ENCODE data around the gene CTIF. TPM values are rescaled to one million over a fixed set of nuclear protein-coding genes. Genes with fewer than 3 reads are reported as not detected.

The CTIF gene
- polyA plus RNA-seq, 1 donor from 2014 or later, result 50.2 TPM

GRCh38 chr18:48778344-48779011 lies 239.6 kb downstream of the CTIF start:
- Histone ChIP-seq H4K20me1 (ENCODE audit: insufficient read depth) (no peaks in the 10 kb centered on the region), H3K36me3 (ENCODE audit: insufficient read depth, low read length) (no peaks in the 10 kb centered on the region), H3K27ac (ENCODE audit: low read length) (no peak overlapping the region), H3K9me2 (ENCODE audit: insufficient read depth, low read length) (no peaks in the 10 kb centered on the region), H3F3A (ENCODE audit: insufficient read depth, low read length, poor library complexity, severe bottlenecking) (no peaks in the 10 kb centered on the region), H3K4me3 (ENCODE audit: low read length) (no peak overlapping the region), H3K9ac (ENCODE audit: low read length) (no peak overlapping the region), H3K79me2 (replicated peaks; ENCODE audit: insufficient read depth, low read length) (no peaks in the 10 kb centered on the region), H3K4me2 (ENCODE audit: low read length) (no peak overlapping the region), H3K9me3 (ENCODE audit: low read length) (no peaks in the 10 kb centered on the region), H3K27me3 (ENCODE audit: insufficient read depth, low read depth, low read length) (no peaks in the 10 kb centered on the region), H2AFZ (ENCODE audit: low read depth, low read length) (no peak overlapping the region)
- no peak for TF ChIP-seq EP300 (conservative IDR thresholded peaks at IDR 0.05; ENCODE audit: poor library complexity, severe bottlenecking)

DNA sequence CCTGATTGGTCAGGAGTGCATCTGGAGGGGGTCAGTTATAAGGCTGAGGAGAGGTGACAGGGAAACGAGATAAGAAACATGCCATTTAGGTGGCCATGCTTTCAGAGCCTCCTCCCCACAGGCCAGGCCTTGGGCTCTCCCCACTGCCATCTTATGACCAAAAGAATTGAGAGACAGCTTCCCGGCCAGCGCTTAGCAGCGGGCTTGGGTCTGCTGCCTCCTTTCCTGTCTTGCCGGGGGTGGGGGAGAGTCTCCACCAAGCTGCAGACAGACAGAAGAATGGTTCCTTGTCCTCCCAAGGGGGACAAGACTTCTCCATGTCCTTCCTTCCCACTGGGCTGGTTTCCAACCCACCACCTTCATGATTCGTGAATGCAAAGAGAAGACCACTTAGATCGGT lies 240.6 kb downstream of the CTIF start:
- Histone ChIP-seq H3K9me2 (ENCODE audit: insufficient read depth, low read length) (no peaks in the 10 kb centered on the region), H3K79me2 (replicated peaks; ENCODE audit: insufficient read depth, low read length) (no peaks in the 10 kb centered on the region), H3K27ac (ENCODE audit: low read length) (no peak overlapping the region), H3K9me3 (ENCODE audit: low read length) (no peaks in the 10 kb centered on the region), H3K36me3 (ENCODE audit: insufficient read depth, low read length) (no peaks in the 10 kb centered on the region), H2AFZ (ENCODE audit: low read depth, low read length) (no peak overlapping the region), H3K27me3 (ENCODE audit: insufficient read depth, low read depth, low read length) (no peaks in the 10 kb centered on the region), H3K9ac (ENCODE audit: low read length) (no peak overlapping the region), H4K20me1 (ENCODE audit: insufficient read depth) (no peaks in the 10 kb centered on the region), H3F3A (ENCODE audit: insufficient read depth, low read length, poor library complexity, severe bottlenecking) (no peaks in the 10 kb centered on the region), H3K4me2 (ENCODE audit: low read length) (no peak overlapping the region), H3K4me3 (ENCODE audit: low read length) (no peak overlapping the region)
- TF ChIP-seq TAF1 (IDR thresholded peaks at IDR 0.05; ENCODE audit: low read depth) (no peak), SMC3 (conservative IDR thresholded peaks at IDR 0.05; ENCODE audit: poor library complexity) (no peak), RAD21 (conservative IDR thresholded peaks at IDR 0.05) (no peak), POLR2AphosphoS5 (IDR thresholded peaks at IDR 0.05) (no peak), EZH2 (IDR thresholded peaks at IDR 0.05; ENCODE audit: borderline replicate concordance, insufficient read depth, low read length, poor library complexity, severe bottlenecking) (no peak), EP300 (conservative IDR thresholded peaks at IDR 0.05; ENCODE audit: poor library complexity, severe bottlenecking) (no peak), REST (IDR thresholded peaks at IDR 0.05; ENCODE audit: borderline replicate concordance) (no peak)

DNA sequence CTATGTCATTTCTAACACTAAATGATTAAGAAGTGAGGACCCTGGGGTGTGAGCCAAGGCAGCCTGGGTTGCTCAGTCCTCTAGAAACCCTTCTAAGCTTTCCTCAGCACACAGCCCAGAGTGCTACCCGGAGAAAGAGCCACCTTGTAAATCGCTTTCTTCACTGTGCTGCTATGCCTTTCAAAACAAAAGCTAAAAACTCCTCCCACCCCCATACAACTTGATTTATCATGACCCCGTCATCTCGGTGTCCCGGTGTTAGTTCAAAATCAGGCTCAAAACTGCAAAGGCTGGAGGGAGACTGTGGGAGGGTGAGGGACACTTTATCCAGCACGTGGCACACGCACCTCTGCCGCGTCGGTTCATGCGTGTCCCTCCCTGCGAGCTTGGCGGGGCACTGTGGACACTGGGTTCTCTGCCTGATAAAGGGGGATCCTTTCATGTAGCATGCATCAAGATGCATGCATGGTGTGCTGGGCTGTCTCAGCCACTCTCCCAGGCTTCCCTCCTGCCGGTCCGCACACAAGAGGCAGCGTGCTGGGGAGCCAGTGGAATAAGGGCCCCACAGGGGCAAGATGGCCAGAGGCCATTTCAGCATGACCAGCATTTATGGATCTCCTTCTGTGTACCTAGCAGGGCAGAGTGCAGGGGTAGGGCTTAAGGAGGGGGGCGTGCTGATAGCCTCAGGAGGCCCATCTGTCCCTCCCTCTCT lies 241.5 kb downstream of the CTIF start:
- no peaks in the 10 kb centered on the region for H3K36me3 ChIP-seq (ENCODE audit: insufficient read depth, low read length)
- H3K9ac ChIP-seq (ENCODE audit: low read length), result no peak overlapping the region
- no peaks in the 10 kb centered on the region for H3K27me3 ChIP-seq (ENCODE audit: insufficient read depth, low read depth, low read length)
- no peak overlapping the region for H2AFZ ChIP-seq (ENCODE audit: low read depth, low read length)
- no peaks in the 10 kb centered on the region for H3K9me3 ChIP-seq (ENCODE audit: low read length)
- H3F3A ChIP-seq (ENCODE audit: insufficient read depth, low read length, poor library complexity, severe bottlenecking), result no peaks in the 10 kb centered on the region
- H3K79me2 ChIP-seq (replicated peaks; ENCODE audit: insufficient read depth, low read length), result no peaks in the 10 kb centered on the region
- H4K20me1 ChIP-seq (ENCODE audit: insufficient read depth), result no peaks in the 10 kb centered on the region
- H3K4me3 ChIP-seq (ENCODE audit: low read length), result no peak overlapping the region
- H3K4me2 ChIP-seq (ENCODE audit: low read length), result no peak overlapping the region
- H3K27ac ChIP-seq (ENCODE audit: low read length), result no peak overlapping the region
- TF ChIP-seq, protein P1, sequence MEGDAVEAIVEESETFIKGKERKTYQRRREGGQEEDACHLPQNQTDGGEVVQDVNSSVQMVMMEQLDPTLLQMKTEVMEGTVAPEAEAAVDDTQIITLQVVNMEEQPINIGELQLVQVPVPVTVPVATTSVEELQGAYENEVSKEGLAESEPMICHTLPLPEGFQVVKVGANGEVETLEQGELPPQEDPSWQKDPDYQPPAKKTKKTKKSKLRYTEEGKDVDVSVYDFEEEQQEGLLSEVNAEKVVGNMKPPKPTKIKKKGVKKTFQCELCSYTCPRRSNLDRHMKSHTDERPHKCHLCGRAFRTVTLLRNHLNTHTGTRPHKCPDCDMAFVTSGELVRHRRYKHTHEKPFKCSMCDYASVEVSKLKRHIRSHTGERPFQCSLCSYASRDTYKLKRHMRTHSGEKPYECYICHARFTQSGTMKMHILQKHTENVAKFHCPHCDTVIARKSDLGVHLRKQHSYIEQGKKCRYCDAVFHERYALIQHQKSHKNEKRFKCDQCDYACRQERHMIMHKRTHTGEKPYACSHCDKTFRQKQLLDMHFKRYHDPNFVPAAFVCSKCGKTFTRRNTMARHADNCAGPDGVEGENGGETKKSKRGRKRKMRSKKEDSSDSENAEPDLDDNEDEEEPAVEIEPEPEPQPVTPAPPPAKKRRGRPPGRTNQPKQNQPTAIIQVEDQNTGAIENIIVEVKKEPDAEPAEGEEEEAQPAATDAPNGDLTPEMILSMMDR (IDR thresholded peaks at IDR 0.05; ENCODE audit: poor library complexity, severe bottlenecking), result no peak
- TF ChIP-seq MXI1 (conservative IDR thresholded peaks at IDR 0.05; ENCODE audit: poor library complexity, severe bottlenecking), result no peak
- no peak for TF ChIP-seq EZH2 (IDR thresholded peaks at IDR 0.05; ENCODE audit: borderline replicate concordance, insufficient read depth, low read length, poor library complexity, severe bottlenecking)
- TF ChIP-seq RAD21 (conservative IDR thresholded peaks at IDR 0.05), result no peak
- no peak for TF ChIP-seq EP300 (conservative IDR thresholded peaks at IDR 0.05; ENCODE audit: poor library complexity, severe bottlenecking)
- TF ChIP-seq POLR2AphosphoS5 (IDR thresholded peaks at IDR 0.05), result no peak
- TF ChIP-seq SMC3 (conservative IDR thresholded peaks at IDR 0.05; ENCODE audit: poor library complexity), result no peak
- TF ChIP-seq TAF1 (IDR thresholded peaks at IDR 0.05; ENCODE audit: low read depth), result no peak
- no peak for TF ChIP-seq REST (IDR thresholded peaks at IDR 0.05; ENCODE audit: borderline replicate concordance)
- no peaks in the 10 kb centered on the region for H3K9me2 ChIP-seq (ENCODE audit: insufficient read depth, low read length)

All from neural cell (in vitro differentiated cells).